Testis (tissue), 3 donors: ENCODE results near the gene ANO2. TPM values are rescaled to one million over a fixed set of nuclear protein-coding genes. Genes with fewer than 3 reads are reported as not detected.

Experiments used
- DNase-seq: peaks from one replicate; pipeline ENCODE4 v3.0.0-alpha.2; 2019
- H3K27ac ChIP-seq, 2 donors: fragments of 200-600 bp; sonication (generic); one replicate each; pipeline ENCODE4 v1.5.1; 2019
- H3K27me3 ChIP-seq: fragments of 200-600 bp; sonication (generic); one replicate; pipeline ENCODE4 v1.5.1; 2019
- H3K36me3 ChIP-seq: fragments of 200-600 bp; sonication (generic); one replicate; pipeline ENCODE4 v1.5.1; 2017; ENCODE audit warnings: low read depth; ENCODE audit errors: missing control alignments
- H3K4me1 ChIP-seq: fragments of 200-600 bp; sonication (generic); one replicate; pipeline ENCODE4 v1.5.1; 2019
- H3K4me3 ChIP-seq, 2 donors: fragments of 200-600 bp; sonication (generic); one replicate each; pipeline ENCODE4 v1.5.1; 2017 to 2019
- H3K9me3 ChIP-seq: fragments of 200-600 bp; sonication (generic); one replicate; pipeline ENCODE4 v1.5.1; 2017
- POLR2A ChIP-seq: fragments of 450-650 bp; IDR thresholded peaks from one replicate; pipeline ENCODE4 v1.6.1; 2017; ENCODE audit warnings: antibody characterized with exemption, mild to moderate bottlenecking, moderate library complexity
- WGBS, 2 donors: methylation state at CpG; one replicate each; pipeline ENCODE4 v1.1.5; 2018; 5-methylcytosine and 5-hydroxymethylcytosine counted together
- intact Hi-C: fragments of 100-400 bp; cut with DNase I; formaldehyde crosslinking; loops from one replicate; pipeline ENCODE4 v1.15.1; 2023; ENCODE audit warnings: low total_unique reads
- polyA plus RNA-seq: library from polyadenylated mRNA; stranded (reverse); fragments of 350-450 nt; fragmentation: Illumina TruSeq; extraction: RNeasy Lipid Tissue Mini Kit (QIAGEN cat#74804); gene quantifications from one replicate; pipeline ENCODE4 v1.2.3, GENCODE V29; 2014; ENCODE audit warnings: low read depth, low replicate concordance; ENCODE audit not compliant: insufficient read depth
- total RNA-seq, 2 donors: library from RNA; depleted of rRNA; stranded (reverse); fragments of >200 nt; gene quantifications; one replicate each; pipeline ENCODE4 v1.2.3, GENCODE V29; 2016
- TF ChIP-seq, protein P1 (sequence below), 3 experiments: fragments of 450-650 bp in 2 of 3; fragments of 200-600 bp in 1 of 3; sonication (generic) in 1 of 3; IDR thresholded peaks; one replicate each; pipeline ENCODE4 v1.5.1; 2016 to 2019; ENCODE audit warnings: antibody characterized with exemption in 3 of 3, mild to moderate bottlenecking in 2 of 3, moderate library complexity in 1 of 3

The ANO2 gene
- total and polyA plus RNA-seq, 3 donors from 2014 or later: 9.8 to 24.5 (median 24.4) TPM

GRCh38 chr12:5796171-5796958 is 148.7 kb downstream of the ANO2 start:
- Histone ChIP-seq H3K27ac (no peak overlapping the region), H3K9me3 (no peaks in the 10 kb centered on the region), H3K36me3 (no peaks in the 10 kb centered on the region), H3K4me1 (no peaks in the 10 kb centered on the region), H3K4me3 (no peak overlapping the region), H3K27me3 (no peaks in the 10 kb centered on the region)
- intact Hi-C loops: no loop called here
- DNase-seq: peak; percentile 61
- 61 to 65% methylated on average over 14 of the region's 14 CpGs for WGBS, 2 donors
- TF ChIP-seq POLR2A: no peak
- TF ChIP-seq, protein P1, sequence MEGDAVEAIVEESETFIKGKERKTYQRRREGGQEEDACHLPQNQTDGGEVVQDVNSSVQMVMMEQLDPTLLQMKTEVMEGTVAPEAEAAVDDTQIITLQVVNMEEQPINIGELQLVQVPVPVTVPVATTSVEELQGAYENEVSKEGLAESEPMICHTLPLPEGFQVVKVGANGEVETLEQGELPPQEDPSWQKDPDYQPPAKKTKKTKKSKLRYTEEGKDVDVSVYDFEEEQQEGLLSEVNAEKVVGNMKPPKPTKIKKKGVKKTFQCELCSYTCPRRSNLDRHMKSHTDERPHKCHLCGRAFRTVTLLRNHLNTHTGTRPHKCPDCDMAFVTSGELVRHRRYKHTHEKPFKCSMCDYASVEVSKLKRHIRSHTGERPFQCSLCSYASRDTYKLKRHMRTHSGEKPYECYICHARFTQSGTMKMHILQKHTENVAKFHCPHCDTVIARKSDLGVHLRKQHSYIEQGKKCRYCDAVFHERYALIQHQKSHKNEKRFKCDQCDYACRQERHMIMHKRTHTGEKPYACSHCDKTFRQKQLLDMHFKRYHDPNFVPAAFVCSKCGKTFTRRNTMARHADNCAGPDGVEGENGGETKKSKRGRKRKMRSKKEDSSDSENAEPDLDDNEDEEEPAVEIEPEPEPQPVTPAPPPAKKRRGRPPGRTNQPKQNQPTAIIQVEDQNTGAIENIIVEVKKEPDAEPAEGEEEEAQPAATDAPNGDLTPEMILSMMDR (IDR thresholded peaks at IDR 0.05): peak; percentile 17 to 67 (median 66)

GRCh38 chr12:5794156-5794555 is 150.9 kb downstream of the ANO2 start:
- intact Hi-C loops: no loop called here
- H3K27me3 ChIP-seq: no peaks in the 10 kb centered on the region
- no peak for DNase-seq
- no peaks in the 10 kb centered on the region for H3K9me3 ChIP-seq
- H3K36me3 ChIP-seq: no peaks in the 10 kb centered on the region
- TF ChIP-seq, protein P1 (IDR thresholded peaks at IDR 0.05): no peak
- no peak for TF ChIP-seq POLR2A
- WGBS, 2 donors: 61 to 76% methylated on average over 4 of the region's 4 CpGs
- H3K4me3 ChIP-seq: no peak overlapping the region
- no peak overlapping the region for H3K27ac ChIP-seq
- no peaks in the 10 kb centered on the region for H3K4me1 ChIP-seq

DNA sequence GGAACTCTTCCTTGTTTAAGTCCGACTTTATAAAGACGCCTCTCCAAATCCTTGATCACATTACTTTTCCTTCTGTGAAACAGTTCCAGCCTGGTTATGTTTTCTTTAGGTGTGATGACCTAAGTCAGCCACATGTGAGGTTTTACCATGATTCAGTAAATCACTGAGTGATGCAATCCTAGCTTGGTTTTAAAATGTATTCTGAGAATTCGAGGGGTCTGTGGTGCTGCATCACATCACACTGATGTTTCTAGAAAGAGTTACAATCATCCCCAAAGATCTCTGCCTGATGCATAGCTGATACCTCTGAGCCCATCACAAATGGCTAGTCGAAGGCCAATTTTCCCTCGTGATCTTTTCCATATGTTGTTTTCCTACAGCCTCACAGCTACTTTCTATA is 152.7 kb downstream of the ANO2 start:
- H3K4me3 ChIP-seq: no peak overlapping the region
- no peaks in the 10 kb centered on the region for H3K36me3 ChIP-seq
- 85 to 88% methylated on average over 5 of the region's 5 CpGs for WGBS, 2 donors
- no peak for DNase-seq
- no peaks in the 10 kb centered on the region for H3K4me1 ChIP-seq
- H3K27me3 ChIP-seq: no peaks in the 10 kb centered on the region
- no peaks in the 10 kb centered on the region for H3K9me3 ChIP-seq
- TF ChIP-seq, protein P1 (IDR thresholded peaks at IDR 0.05): no peak
- TF ChIP-seq POLR2A: no peak
- H3K27ac ChIP-seq: no peak overlapping the region
- intact Hi-C loops: no loop called here

DNA sequence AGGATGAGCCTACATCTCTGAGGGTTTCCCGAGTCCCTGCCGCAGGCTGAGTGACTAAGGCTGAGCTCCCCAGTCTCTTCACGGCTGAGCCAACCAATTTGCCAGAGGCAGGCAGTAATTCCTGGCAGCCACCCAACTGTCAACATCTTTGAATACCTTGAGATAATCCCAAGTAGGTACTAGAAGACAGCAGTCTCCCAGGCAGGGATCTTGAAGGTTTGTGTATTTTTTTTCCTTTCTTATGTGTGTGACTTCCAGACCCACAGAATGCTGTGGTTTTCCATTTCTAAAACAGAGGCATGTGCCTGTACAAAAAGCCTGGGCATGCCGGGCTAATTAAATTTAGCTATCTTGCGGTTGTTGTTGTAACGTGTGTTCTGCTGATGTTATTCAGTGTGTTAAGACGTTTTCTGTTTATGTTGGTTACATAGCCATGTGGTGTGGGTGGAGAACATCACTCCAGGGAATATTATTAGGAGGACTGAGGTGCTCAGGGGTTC is 155.5 kb downstream of the ANO2 start:
- 77 to 87% methylated on average over 7 of the region's 7 CpGs for WGBS, 2 donors
- Histone ChIP-seq H3K27ac (no peak overlapping the region), H3K36me3 (no peaks in the 10 kb centered on the region), H3K4me3 (no peak overlapping the region), H3K27me3 (no peaks in the 10 kb centered on the region), H3K4me1 (no peaks in the 10 kb centered on the region), H3K9me3 (no peaks in the 10 kb centered on the region)
- DNase-seq: no peak
- intact Hi-C loops: no loop called here
- TF ChIP-seq POLR2A: no peak
- TF ChIP-seq, protein P1 (IDR thresholded peaks at IDR 0.05): no peak

GRCh38 chr12:5787828-5788227 is 157.2 kb downstream of the ANO2 start:
- H3K36me3 ChIP-seq: no peaks in the 10 kb centered on the region
- no peak for DNase-seq
- no peak for TF ChIP-seq POLR2A
- TF ChIP-seq, protein P1 (IDR thresholded peaks at IDR 0.05): no peak
- H3K27ac ChIP-seq: no peak overlapping the region
- no peaks in the 10 kb centered on the region for H3K4me1 ChIP-seq
- WGBS, 2 donors: 88 to 92% methylated on average over 5 of the region's 5 CpGs
- H3K4me3 ChIP-seq: no peak overlapping the region
- H3K27me3 ChIP-seq: no peaks in the 10 kb centered on the region
- no peaks in the 10 kb centered on the region for H3K9me3 ChIP-seq
- intact Hi-C loops: no loop called here
